Kidney epithelial cell (primary cell): ENCODE results near the gene CHCHD10. TPM values are rescaled to one million over a fixed set of nuclear protein-coding genes. Genes with fewer than 3 reads are reported as not detected.
A peak's percentile ranks its signal among the peaks of the same experiment; 100 is the strongest.

Experiments used
- DNase-seq: peaks from one replicate; pipeline ENCODE4 v3.0.0-alpha.2; 2010; ENCODE audit warnings: low read depth
- H3K27me3 ChIP-seq: 2 replicates; pipeline ENCODE4 v1.6.0; 2011; ENCODE audit warnings: low read length; ENCODE audit not compliant: control insufficient read depth, insufficient read depth
- H3K36me3 ChIP-seq: 2 replicates; pipeline ENCODE4 v1.5.1; 2011; ENCODE audit warnings: low read length; ENCODE audit not compliant: control insufficient read depth, insufficient read depth
- H3K4me3 ChIP-seq: 2 replicates; pipeline ENCODE4 v1.5.1; 2011; ENCODE audit warnings: low read depth, mild to moderate bottlenecking, control low read depth, low read length
- CTCF ChIP-seq: IDR thresholded peaks from 2 replicates; pipeline ENCODE4 v1.5.1; 2011; ENCODE audit warnings: mild to moderate bottlenecking, moderate library complexity, low read length, control low read depth, inconsistent platforms; ENCODE audit not compliant: insufficient read depth, poor library complexity, severe bottlenecking
- total RNA-seq: library from RNA; depleted of rRNA; stranded (reverse); fragments of >200 nt; gene quantifications from 2 replicates; pipeline ENCODE4 v1.2.3, GENCODE V29; 2015

CHCHD10 gene
- 13.5 and 21.0 TPM in 2 replicates for total RNA-seq

DNA sequence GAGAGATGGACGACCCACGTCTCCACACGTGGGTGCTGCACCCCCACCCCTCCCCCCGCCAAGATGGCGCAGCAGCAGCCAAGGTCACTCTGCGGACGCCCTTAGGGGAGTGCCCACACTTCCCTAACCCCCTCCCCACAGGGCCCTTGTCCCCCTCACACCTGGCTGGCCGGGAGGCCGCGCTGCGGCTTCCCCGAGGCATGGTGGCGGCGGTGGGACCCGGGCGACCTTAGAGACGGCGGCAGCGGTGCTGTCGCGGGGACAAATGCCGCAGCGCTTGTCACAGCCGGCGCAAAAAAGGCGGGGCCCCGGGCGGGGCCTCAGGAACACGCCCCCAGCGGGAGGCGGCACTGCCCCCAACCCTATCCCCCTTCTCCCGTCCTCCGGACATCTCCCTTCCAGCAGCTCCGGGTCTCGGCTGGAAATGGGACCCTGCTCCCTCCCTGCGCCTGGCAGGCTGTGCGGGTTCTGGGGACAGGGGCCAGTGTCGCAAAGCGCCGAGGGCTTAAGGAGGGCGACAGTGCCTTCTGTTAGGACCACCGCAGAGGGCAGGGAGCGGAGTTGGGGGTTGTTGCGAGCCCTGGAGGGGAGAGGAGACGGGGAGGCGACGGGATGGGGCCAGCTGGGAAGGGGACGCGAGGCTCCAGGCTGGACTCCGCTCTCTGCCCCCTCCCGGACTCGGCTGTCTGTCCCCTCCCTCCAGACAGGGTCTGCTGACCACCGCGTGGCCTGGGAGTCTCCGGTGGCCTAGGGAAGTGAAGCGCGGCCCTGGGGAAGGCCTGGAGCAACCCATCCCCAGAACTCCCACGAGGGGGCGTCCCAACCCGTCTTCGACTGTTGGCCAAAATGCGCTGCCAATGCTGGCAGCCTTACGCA, at the start of gene CHCHD10:
CHCHD10 (minus strand) TSS at position 300 of the 876 bp plus-strand sequence; CDS start at position 202, 98 bp downstream.
- H3K4me3 ChIP-seq = peak within 1 kb of the TSS; percentile 54
- H3K27me3 ChIP-seq = no peaks in the 10 kb centered on the region
- peaks cover 1% of the 10 kb centered on the region for H3K36me3 ChIP-seq
- no peak for DNase-seq
- TF ChIP-seq CTCF = peak; percentile 88

DNA sequence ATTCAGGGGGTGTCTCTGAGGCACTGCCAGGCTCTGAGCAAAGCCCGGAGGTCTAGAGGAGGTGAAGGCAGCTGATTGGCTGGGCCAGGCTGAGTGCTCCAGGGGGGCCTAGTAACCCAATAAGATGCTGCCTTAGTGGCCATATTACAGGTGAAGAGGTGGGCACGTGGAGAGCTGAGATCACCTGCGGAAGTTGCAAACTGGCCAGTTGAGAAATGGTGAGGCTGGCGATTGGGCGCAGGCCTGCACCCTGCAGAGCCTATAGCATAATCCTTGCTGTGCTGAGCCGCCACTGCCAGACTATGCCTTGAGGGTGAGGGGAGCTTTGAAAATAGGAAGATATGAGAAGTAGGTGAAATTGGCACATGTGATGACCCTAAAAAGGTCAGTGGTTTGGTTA, 49.4 kb upstream of the CHCHD10 start:
- Histone ChIP-seq H3K4me3 (no peak overlapping the region), H3K27me3 (no peaks in the 10 kb centered on the region), H3K36me3 (no peaks in the 10 kb centered on the region)
- no peak for DNase-seq
- no peak for TF ChIP-seq CTCF

DNA sequence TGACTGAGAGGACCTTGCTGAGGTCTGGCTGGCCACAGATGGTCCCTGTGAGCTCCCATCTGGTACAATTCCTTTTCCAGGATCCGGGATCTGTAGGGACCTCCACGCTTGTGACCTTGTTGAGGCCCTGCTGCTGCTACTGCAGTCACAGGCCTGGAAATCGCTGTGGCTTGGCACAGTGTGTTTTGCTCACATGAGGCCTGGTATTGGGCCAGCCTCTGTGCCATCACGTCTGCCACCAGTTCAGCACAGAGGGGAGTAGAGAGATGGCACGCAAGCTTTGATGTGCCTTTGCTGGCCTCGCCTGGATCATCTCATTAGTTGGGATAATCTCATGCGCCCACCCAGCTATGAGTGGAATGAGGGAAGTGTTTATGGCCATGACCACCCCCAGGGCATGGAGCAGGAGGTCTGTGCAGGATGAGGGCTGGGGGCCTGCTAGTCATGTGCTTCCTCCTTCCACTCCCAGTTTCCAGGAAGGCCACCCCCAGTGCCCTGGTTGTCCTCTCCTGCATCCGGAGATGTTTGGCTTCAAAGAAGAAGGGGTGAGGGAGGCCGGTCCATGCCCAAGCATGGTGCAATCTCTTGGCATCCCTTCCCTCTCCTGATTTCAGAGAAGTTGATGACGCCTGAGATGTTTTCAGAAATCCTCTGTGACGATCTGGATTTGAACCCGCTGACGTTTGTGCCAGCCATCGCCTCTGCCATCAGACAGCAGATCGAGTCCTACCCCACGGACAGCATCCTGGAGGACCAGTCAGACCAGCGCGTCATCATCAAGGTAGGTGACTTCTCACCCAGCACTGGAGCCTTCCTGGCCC, 48.6 kb upstream of the CHCHD10 start:
- H3K4me3 ChIP-seq = no peak overlapping the region
- H3K36me3 ChIP-seq = no peaks in the 10 kb centered on the region
- no peaks in the 10 kb centered on the region for H3K27me3 ChIP-seq
- no peak for TF ChIP-seq CTCF
- no peak for DNase-seq

- TF ChIP-seq CTCF = no peak
- Histone ChIP-seq H3K27me3 (no peaks in the 10 kb centered on the region), H3K36me3 (no peaks in the 10 kb centered on the region), H3K4me3 (no peak overlapping the region)
- no peak for DNase-seq
Measured at GRCh38 chr22:23815541-23816155, 47.9 kb upstream of the CHCHD10 start.

GRCh38 chr22:23812378-23812777, 44.6 kb upstream of the CHCHD10 start:
- no peaks in the 10 kb centered on the region for H3K36me3 ChIP-seq
- TF ChIP-seq CTCF = no peak
- DNase-seq = no peak
- no peaks in the 10 kb centered on the region for H3K27me3 ChIP-seq
- H3K4me3 ChIP-seq = no peak overlapping the region
